ENCODE measurements around the gene HPCAL4.

DNA sequence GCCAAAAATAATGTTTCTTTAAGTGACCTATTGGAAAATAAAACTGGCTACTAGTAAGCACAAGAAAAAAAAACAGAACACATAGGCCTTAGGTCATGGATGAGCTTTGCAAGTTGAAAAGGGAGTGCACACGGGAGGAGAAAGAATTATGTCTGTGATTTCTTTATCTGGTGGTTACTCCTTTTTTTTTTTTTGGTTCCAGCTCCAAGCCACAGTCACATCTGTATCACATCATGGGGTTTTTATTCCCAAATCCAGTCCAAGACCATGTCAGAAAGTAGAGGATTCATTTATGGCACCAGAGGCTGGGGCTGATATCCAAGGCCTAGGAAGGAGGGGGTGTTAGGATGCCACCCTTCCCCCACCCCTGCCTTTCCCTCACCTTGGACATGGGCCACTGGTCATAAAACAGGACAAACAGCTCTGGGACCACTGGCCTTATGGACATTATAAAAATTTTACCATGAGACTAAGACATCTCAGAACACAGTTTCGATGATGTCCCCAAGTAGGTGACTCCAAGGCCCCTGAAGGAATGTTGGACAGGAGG, 41.5 kb downstream of the HPCAL4 start:
- TF ChIP-seq CTCF (IDR thresholded peaks at IDR 0.05) (no peak), POLR2A (IDR thresholded peaks at IDR 0.05) (no peak)
